ENCODE results near the gene PDE4D. TPM values are rescaled to one million over a fixed set of nuclear protein-coding genes. Genes with fewer than 3 reads are reported as not detected.

PDE4D gene
- total and polyA plus RNA-seq, 2 of the 4 experiments (the other 2 are of a cell fraction): 1.4 to 7.9 TPM

- TF ChIP-seq POLR2A (IDR thresholded peaks at IDR 0.05; ENCODE audit: low read depth, low read length): no peak
- no peak for TF ChIP-seq CHD1 (IDR thresholded peaks at IDR 0.05; ENCODE audit: low read depth, low read length)
- TF ChIP-seq RCOR1 (IDR thresholded peaks at IDR 0.05; ENCODE audit: insufficient replicate concordance, low read length): no peak
- H4K5ac ChIP-seq (ENCODE audit: low read depth, low read length): no peak overlapping the region
- in situ Hi-C loops (cut with MboI; ENCODE audit: low sequenced_read_pairs) (no loop called here), dilution Hi-C loops (cut with HindIII; ENCODE audit: low sequenced_read_pairs, unreplicated experiment) (no loop called here), intact Hi-C loops (cut with micrococcal nuclease) (no loop called here)
- no peaks in the 10 kb centered on the region for H3K9me1 ChIP-seq (ENCODE audit: insufficient read depth, low read length)
- DNase-seq: no peak
- H3K18ac ChIP-seq (ENCODE audit: low read depth, low read length): no peak overlapping the region
- no peak overlapping the region for H4K91ac ChIP-seq (ENCODE audit: insufficient read depth, low read depth, low read length)
- no peaks in the 10 kb centered on the region for H4K20me1 ChIP-seq (ENCODE audit: insufficient read depth, low read length)
- peak overlapping the region; percentile 82 for H3K4me2 ChIP-seq (ENCODE audit: low read depth, low read length)
- H3K23ac ChIP-seq (ENCODE audit: low read depth, low read length): no peak overlapping the region
- H3K14ac ChIP-seq (replicated peaks; ENCODE audit: low read depth, low read length): no peak overlapping the region
- no peak overlapping the region for H3K4ac ChIP-seq (ENCODE audit: low read depth, low read length)
- CTCF ChIA-PET: interaction anchor here (0.6 kb wide), 2 partner anchors 40 to 311 kb away, joined by 3 to 4 read pairs; no protein-coding TSS in a partner anchor
- H3K56ac ChIP-seq (ENCODE audit: extremely low read depth, insufficient read depth, low read length): no peak overlapping the region
- no peak overlapping the region for H3K4me3 ChIP-seq (ENCODE audit: insufficient read depth, low read depth, low read length)
- H2BK5ac ChIP-seq (ENCODE audit: low read depth, low read length, poor library complexity, severe bottlenecking): no peak overlapping the region
- WGBS, 2 experiments (ENCODE audit: extremely low coverage in 2 of 2, insufficient read length in 1 of 2): no CpG with 5 or more reads among the region's 1 CpG
- no peak overlapping the region for H2AFZ ChIP-seq (replicated peaks; ENCODE audit: low read length, poor library complexity)
- no peak overlapping the region for H2AK9ac ChIP-seq (replicated peaks; ENCODE audit: low read depth, low read length, poor library complexity)
- no peak overlapping the region for H3K9ac ChIP-seq (ENCODE audit: low read depth, low read length)
- H2BK20ac ChIP-seq (ENCODE audit: low read depth, low read length): no peak overlapping the region
- no peak for ATAC-seq (ENCODE audit: low read depth)
- H3K27ac ChIP-seq (ENCODE audit: insufficient read depth, low read length): no peak overlapping the region
- no TSS peak for BruUV-seq (replicated peaks)
- H3K4me1 ChIP-seq (ENCODE audit: control insufficient read depth, insufficient read depth, low read length): no peaks in the 10 kb centered on the region
- H2AK5ac ChIP-seq (ENCODE audit: low read depth, low read length): no peak overlapping the region
- no peak overlapping the region for H4K8ac ChIP-seq (ENCODE audit: low read depth in 2 of 2, low read length in 2 of 2)
- no peaks in the 10 kb centered on the region for H3K36me3 ChIP-seq (ENCODE audit: control insufficient read depth, insufficient read depth, low read length)
- no peak overlapping the region for H2BK15ac ChIP-seq (ENCODE audit: low read depth, low read length)
- H2BK120ac ChIP-seq (ENCODE audit: low read depth, low read length): no peak overlapping the region
- H3K27me3 ChIP-seq (ENCODE audit: control insufficient read depth, insufficient read depth, low read length): peaks cover 21% of the 10 kb centered on the region
- H3K9me3 ChIP-seq (ENCODE audit: control insufficient read depth, insufficient read depth, low read length): no peaks in the 10 kb centered on the region
- POLR2A ChIA-PET (ENCODE audit: unreplicated experiment): no interaction called here
- no peaks in the 10 kb centered on the region for H3K79me1 ChIP-seq (ENCODE audit: low read depth in 1 of 2, low read length in 2 of 2)
Measured at GRCh38 chr5:59769041-59769360, 124.5 kb downstream of the PDE4D start.

All from IMR-90 (cell line).